Stimulated activated CD8-positive, alpha-beta memory T cell treated with anti-CD3 and anti-CD28 coated beads, Interleukin-7, amount 100 ng/mL, for 24 hours (primary cell): ENCODE data around the gene GMNN.
"Not testable (repeated sequence)": the region's sequence is repeated elsewhere in the genome, so short reads cannot be mapped to it uniquely, and the experiment has no call there.

Experiments used
- DNase-seq: peaks from one replicate; pipeline ENCODE4 v3.0.0-alpha.2; 2020; ENCODE audit warnings: low read depth

The GMNN gene

DNA sequence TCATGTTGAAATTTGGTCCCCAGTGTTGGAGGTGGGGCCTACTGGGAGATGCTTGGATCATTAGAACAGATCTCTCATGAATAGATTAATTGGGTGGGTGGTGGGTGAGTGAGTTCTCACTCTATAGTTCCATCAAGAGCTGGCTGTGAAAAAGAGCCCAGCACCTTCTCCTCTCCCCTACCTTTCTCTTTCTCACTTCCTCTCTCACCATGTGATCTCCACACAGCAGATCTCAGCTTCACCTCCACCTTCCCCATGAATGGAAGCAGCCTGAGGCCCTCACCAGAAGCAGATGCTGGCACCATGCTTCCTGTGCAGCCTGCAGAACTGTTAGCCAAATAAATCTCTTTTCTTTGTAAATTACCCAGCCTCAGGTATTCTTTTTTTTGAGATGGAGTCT lies 12.9 kb upstream of the GMNN start:
- DNase-seq: no peak

DNA sequence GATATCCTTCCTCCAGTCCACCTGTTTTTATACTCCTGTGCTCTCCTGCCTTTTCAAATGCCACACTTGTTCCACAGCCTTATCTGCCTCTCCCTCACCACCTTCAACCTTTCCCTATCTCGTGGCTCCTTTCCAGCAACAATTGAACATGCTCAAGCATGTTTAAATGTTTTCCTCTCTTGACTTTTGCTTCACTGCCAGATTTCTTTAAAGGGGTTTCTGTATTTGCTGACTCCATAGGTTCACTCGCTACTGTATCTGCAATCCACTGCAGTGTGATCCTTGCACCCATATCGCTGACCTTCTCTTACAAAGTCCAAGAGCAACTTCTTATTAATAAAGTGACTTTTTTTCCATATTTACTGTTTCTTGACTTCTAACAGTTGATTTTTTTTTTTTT lies 11.2 kb upstream of the GMNN start:
- DNase-seq: no peak

DNA sequence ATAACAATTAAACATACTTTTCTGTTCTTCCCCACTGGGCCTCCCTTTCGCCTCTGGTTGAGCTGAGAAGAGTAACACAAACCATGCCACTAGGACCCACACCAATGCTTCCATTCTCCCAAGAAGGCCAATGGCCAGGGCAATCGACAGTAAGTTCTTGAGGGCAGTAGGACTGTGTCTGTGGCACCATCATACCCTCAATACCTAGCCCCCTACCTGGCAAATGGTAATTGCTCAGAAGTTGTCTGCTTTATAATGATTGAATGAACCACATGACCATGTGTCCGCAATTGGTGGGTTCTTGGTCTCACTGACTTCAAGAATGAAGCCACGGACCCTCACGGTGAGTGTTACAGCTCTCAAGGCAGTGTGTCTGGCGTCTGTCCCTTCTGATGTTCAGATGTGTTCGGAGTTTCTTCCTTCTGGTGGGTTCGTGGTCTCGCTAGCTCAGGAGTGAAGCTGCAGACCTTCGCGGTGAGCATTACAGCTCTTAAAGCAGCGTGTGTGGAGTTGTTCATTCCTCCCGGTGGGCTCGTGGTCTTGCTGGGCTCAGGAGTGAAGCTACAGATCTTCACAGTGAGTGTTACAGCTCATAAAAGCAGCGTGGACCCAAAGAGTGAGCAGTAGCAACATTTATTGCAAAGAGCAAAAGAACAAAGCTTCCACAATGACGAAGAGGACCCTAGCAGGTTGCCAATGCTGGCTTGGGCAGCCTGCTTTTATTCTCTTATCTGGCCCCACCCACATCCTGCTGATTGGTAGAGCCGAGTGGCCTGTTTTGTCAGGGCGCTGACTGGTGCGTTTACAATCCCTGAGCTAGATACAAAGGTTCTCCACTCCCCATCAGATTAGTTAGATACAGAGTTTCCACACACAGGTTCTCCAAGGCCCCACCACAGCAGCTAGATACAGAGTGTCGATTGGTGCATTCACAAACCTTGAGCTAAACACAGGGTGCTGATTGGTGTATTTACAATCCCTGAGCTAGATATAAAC lies 9.6 kb upstream of the GMNN start:
- DNase-seq: not testable (repeated sequence)

DNA sequence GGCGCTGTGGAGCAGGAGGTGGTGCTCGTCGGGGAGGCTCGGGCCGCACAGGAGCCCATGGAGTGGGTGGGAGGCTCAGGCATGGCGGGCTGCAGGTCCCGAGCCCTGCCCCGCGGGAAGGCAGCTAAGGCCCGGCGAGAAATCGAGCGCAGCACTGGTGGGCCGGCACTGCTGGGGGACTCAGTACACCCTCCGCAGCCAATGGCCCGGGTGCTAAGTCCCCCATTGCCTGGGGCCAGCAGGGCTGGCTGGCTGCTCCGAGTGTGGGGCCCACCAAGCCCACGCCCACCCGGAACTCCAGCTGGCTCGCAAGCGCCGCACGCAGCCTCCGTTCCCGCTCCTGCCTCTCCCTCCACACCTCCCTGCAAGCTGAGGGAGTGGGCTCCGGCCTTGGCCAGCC lies 8.8 kb upstream of the GMNN start:
- DNase-seq: not testable (repeated sequence)

DNA sequence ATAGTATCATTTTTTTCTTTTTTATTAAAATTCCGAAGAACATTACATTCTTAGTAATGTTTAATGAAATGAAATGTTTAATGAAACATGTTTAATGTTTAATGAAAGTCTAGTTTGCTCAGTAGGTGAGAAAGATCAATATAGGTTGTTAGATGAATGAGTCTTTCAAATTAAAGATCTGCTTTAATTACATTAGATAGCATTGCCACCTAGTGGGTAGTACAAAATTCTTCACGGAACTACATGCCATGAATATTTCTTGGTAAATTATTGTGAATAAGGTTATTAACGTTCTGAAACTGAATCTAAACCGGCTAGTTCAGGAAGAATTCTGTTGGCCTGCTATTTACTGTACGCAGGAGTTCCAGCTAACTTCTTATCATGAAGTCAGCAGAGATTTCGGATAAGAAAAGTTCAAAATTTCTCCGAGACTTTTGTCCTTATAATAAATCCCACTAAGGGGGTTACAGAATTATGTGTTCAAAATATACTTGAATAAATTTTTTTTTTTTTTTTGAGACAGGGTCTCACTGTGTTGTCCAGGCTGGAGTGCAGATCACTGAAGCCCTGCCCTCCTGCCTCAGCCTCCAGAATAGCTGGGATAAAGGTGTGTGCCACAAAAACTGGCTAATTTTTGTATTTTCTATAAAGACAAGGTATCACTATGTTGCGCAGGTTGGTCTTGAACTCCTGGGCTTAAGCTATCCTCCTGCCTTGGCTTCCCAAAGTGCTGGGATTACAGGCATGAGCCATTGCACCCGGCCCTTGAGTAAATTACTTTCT lies 7.9 kb upstream of the GMNN start:
- no peak for DNase-seq

DNA sequence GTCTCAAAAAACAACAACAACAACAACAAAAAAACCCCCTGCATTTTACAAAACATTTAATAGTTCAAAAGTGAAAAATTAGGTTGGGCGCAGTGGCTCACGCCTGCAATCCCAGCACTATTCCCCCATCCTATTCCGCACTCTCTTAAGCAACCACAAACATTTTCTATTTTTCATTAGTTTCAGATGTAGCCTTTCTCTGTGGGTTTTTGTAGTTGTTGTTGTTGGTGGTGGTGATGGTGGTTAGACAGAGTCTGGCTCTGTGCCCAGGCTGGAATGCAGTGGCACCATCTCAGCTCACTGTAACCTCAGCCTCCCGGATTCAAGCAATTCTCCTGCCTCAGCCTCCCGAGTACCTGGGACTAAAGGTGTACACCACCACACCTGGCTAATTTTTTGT lies 6.4 kb upstream of the GMNN start:
- no peak for DNase-seq

DNA sequence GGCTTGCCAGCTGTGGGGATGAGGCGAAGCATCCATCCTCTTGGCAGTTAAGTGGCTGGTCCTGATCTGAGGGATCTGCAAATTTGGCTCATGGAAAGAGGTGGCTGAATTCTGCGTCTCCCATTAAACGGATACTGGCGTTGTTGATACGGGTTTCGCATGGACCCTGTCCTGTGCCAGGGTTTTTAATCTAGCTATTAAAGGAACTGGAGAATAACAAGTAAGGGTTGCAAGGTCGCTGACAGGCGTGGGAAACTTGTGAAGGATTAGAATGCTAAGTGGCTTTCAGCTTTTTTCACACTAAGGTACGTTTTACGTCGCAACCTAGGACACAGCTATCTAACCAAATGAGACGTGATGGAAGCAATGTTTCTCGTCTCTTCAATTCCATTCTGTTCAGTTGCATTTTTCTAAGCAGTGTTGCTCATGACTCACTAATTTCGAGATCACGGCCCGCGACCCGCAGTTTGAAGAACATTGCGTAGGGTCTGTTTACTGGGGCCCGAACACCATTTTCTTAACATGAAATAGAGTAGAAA lies 852 bp downstream of the GMNN start:
- DNase-seq: no peak

DNA sequence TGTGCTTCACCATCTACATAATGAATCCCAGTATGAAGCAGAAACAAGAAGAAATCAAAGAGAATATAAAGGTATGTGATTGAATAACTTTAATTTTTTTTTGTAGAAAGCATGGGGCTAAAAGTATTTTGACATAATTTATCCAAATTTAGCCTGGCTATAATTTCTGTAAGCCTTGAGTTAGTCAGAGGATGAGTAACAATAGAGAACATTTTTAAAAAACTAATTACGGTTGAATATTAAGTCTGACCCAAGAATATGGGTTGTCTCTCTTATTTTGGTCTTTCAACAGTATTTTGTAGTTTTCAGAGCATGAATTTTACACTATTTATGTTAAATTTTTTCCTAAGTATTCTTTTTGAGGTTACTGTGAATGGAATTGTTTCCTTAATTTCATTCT lies 2.5 kb downstream of the GMNN start:
- no peak for DNase-seq

DNA sequence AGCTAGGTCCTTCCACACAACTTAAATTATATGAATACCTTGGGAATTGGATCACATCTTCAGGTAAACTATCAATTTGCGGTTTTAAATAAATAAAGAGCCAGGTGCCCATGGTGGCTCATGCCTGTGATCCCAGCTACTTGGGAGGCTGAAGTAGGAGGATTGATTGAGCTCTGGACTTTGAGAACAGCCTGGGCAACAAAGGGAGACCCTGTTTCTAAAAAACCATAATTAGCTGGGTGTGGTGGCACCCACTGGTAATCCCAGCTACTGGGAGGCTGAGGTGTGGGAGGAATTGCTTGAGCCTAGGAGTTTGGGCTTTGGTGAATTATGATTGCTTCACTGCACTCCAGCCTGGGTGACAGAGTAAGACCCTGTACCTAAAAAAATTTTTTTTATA lies 3.4 kb downstream of the GMNN start:
- no peak for DNase-seq

DNA sequence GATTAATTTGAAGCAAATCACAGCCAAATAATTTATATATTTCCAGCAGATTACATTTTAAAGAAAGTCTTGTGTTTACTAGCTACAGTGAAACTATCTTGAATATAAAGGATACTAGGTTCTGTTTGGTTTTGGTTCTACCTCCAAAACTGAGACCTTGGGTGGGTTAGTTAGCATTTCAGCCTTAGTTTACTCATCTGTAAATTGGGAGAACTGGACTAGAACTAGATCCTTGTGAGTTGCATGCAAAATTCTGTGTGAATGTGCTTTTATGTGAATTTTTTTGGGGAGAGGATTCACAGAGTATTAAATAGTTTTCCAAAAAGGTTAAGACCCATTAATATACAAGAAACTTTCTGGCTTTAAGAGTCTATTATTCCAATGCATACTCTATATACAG lies 4.1 kb downstream of the GMNN start:
- no peak for DNase-seq

DNA sequence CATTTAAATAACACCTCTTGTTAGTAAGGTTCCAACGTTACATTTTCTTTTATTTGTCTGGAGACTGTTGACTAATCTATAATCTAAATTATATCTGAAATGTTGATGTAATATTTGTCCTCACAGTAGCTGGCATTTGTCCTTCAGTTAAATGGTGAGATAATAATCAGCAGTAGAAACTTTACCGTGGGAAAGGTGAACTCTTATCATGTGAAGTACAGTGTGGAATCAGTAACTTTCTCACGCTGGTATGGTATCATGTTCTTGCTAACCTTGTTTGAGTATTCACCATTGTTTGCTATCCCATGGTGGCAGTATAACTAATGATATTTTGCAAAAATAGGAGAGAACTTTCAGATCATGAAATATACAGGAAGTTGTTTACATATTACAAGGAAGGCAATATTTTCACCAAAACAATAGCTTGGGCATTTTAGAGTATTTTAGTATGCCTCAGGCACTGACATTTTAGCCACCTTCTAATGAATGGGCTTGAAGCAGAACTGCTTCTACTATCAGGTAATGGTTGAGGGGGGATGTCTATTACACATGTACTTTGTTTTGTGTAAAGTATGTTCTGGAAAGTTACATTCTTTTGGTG lies 4.8 kb downstream of the GMNN start:
- no peak for DNase-seq

DNA sequence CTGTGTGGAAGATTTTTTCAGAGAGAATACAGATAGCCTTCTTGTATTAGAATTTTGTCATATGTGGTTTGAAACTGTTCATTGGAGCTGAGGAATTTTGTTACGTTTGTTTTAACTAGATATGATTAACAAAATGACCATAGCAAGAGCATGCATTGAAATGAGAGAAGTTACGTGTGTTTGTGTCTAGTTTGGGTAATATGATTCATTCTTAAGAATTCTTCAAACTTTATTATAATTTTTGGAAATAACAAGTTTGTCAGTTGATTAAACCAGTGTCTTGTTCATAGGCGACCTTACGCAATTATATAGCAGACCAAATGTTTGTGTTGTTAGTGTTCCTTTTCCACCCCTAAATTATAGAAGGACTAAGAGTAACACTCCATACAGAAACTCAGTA lies 5.5 kb downstream of the GMNN start:
- no peak for DNase-seq

DNA sequence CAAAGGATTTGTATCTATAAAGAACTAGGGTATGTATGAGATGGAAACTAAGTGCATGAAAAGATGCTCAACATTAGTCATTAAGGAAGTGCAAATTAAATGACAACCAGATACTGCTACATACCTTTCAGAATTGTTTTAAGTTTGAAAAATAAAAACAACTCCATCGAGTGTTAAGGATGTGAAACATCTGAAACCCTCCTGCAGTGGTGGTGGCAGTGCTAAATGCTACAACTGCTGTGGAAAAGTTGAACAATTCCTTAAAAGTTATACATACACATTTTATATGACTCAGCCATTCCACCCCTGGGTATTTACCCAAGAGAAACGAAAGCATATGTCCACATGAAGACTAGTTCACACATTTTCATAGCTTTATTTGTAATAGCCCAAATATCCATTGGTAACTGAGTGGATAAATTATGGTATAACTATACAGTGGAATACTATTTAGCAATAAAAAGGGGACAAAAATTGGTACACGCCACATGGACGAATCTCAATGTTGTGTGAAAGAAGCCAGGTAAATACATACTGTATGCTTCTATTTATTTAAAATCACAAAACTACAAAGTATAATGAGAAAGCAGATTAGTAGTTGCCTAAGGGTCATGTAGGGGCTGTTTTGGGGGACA lies 13.4 kb downstream of the GMNN start:
- DNase-seq: no peak

DNA sequence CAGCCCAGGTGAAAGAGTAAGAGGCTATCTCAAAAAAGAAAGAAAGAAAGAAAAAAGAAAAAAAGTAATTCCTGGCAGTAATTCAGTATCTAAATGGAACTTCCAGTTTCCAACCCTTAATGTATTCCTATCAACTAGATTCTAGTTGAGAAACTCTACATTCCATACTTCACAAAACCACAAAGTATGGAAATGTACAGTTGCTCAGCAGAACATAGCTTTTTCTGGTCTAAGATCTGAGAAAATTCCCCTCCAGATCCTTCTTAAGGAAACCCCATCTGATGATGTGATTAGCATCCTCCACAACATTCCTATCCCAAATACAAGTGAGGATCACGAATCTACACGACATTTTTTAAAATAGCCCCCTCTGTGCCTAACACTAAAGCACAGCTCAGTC lies 20.4 kb downstream of the GMNN start:
- DNase-seq: no peak

DNA sequence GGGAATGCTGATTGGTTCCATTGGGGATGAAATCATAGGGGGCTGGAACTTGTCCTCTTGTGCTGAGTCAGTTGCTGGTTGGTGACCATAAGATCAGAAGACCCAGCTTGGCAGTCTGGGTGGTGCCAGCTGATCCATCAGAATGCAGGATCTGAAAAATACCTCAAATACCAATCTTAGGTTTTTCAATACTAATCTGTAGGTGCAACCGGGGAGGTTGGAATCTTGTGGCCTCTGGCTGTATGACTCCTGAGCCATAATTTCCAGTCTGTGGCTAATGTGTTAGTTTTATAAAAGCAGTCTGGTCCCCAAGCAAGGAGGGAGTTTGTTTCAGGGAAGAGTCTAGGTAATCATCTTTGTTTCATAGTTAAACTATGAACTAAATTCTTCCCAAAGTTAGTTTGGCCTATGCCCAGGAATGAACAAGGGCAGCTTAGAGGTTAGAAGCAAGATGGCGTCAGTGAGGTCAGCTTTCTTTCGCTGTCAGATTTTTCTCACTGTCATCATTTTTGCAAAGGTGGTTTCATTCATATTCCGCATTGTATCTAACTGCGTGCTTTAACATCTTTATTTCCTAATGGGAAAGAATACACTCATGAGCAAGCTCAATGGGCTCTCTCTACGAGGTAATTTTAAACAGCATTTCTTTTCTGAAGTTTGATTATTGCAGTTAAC lies 22.0 kb downstream of the GMNN start:
- no peak for DNase-seq

DNA sequence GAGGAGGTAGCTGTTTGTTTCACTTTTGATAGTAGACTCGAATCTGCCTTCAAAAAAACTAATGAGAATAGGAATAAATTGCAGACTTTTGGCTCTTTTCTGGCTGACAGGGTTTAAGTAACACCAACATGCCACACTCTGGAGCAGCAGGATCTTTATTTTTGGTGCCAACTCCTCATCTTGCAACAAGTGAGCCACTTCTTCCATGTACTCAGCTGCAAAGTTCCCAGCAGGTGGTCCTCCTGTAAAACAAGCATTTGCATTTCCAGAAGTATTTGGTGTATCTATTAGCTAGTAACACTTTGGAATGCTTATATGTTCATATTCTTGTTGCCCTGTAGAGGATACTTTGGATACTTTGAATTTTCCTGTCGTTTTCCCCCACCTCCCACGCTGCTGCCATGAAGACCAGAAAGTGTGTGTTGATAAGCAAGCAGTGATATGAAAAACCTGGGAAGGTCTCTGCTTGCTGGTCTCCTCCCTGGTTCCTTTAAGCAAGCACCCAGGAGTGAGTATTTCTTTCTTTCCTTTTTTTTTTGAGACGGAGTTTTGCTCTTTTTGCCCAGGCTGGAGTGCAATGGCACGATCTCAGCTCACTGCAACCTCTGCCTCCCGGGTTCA lies 23.0 kb downstream of the GMNN start:
- DNase-seq: no peak

DNA sequence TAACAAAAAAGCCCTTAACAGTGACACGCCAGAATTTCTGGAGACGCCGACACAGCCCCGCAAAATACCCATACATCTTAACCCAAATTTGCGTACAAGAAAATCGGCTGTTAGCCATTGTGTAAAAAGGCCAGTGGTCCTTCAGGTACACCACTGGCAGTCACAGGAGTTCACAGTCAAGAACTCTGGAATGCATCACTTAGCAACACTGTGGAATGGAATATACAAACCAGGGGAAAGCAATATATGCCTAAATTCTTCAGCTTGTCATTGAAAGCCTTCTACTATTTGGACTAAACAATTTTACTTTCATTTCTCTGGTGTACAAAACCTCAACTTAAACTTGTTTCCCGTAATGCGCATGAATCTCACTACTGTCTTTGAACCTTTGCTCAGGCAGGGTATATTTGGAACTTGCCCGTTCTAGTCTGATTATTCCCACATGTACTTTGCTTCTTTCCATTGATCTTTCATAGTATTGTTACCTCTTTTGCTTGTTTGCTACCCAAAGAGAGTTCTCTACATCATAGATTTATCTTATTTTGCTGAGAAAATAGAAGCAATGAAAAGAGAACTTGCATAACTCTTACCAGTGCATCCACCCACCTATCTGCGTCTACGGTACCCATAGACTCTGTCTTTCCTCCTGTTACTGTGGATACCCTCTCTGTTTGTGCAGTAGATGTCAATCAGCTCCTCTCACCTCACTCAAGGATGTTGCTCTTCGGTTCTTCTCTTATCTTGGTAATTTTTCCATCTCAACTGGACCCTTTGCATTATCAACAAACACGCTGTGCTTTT lies 24.2 kb downstream of the GMNN start, which contains the start of gene ARMH2:
Gene ARMH2 (minus strand): TSS at position 178 of the 801 bp plus-strand sequence. CDS start 60 bp downstream, at position 118.
- no peak for DNase-seq

DNA sequence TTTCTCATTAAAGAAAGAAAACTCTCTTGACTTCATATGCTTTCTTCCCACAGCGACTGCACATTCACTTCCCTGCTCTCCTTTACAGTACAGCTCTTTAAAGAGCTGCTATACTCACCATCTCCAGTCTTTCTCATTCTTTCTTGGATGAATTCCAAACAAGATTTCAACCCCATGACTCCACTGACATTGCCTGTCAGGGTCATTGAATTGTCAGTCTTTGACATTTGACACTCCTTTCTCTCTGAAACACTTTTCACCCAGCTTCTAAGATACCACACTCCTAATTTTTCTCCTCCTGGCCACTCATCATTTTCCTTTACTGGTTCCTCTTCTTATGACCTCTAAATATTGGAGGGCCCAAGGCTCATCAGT lies 24.8 kb downstream of the GMNN start:
- DNase-seq: no peak

DNA sequence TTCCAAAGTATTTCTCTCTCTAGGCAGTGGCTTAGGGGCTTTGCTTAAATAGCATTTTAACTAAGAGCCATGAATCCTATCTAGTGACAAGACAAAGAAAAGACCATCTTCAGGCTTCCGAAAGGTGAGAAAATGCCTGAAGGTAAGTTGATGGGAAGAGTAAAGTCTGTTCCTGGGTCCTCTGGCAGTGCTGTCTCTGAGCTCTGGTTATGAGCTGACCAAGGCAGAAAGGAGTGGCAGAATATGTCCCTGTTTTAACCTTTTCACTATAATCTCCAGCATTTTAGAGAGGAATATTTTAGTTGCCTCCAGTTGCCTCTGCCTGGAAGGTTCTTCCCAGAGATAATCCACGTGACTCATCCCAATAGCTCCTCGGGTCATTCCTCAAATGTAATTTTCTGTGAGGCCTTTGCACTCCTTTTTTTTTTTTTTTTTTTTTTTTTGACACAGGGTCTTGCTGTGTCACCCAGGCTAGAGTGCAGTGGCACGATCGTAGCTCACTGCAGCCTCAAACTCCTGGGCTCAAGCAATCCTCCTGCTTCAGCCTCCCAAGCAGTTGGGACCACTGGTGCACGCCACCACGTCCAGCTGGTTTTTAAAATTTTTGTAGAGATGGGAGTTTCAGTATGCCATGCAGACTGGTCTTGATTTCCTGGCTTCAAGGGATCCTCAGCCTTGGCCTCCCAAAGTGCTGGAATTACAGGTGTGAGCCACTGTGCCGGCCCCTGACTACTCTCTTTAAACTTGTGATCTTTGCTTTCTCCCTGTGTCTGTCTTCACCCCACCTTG lies 27.7 kb downstream of the GMNN start:
- DNase-seq: no peak
